DND-41 (cell line): ENCODE data around the gene CCDC60.

Source experiments
- ATAC-seq: fragments of 200-7000 bp; cut with Tn5 transposase; 3 replicates; pipeline ENCODE4 v1.9.1; 2021; ENCODE audit warnings: low read depth; ENCODE audit not compliant: insufficient read depth
- DNase-seq: peaks from one replicate; pipeline ENCODE4 v3.0.0-alpha.2; 2020
- H2AFZ ChIP-seq: 2 replicates; pipeline ENCODE4 v1.6.0; 2012; ENCODE audit warnings: low read depth, low read length
- H3K27ac ChIP-seq: 2 replicates; pipeline ENCODE4 v1.5.1; 2012; ENCODE audit warnings: low read length, inconsistent platforms
- H3K27me3 ChIP-seq: fragments of 200-600 bp; sonication (generic); 2 replicates; pipeline ENCODE4 v1.6.0; 2012; ENCODE audit warnings: low read length, mild to moderate bottlenecking, inconsistent platforms; ENCODE audit not compliant: insufficient read depth, poor library complexity
- H3K36me3 ChIP-seq: 2 replicates; pipeline ENCODE4 v1.5.1; 2012; ENCODE audit warnings: low read length, inconsistent platforms; ENCODE audit not compliant: insufficient read depth
- H3K4me1 ChIP-seq: 2 replicates; pipeline ENCODE4 v1.5.1; 2012; ENCODE audit warnings: mild to moderate bottlenecking, low read length; ENCODE audit not compliant: insufficient read depth
- H3K4me2 ChIP-seq: 2 replicates; pipeline ENCODE4 v1.6.0; 2012; ENCODE audit warnings: mild to moderate bottlenecking, moderate library complexity, low read length, inconsistent platforms; ENCODE audit not compliant: insufficient read depth
- H3K4me3 ChIP-seq, 2 experiments: fragments of 200-600 bp in 1 of 2; shearing (Covaris generic) in 1 of 2; 2 replicates each; pipeline ENCODE4 v1.5.1; 2012 to 2016; ENCODE audit warnings: inconsistent platforms in 2 of 2, low read length in 2 of 2, mild to moderate bottlenecking in 2 of 2, low read depth in 1 of 2, moderate library complexity in 1 of 2
- H3K79me2 ChIP-seq: 2 replicates; pipeline ENCODE4 v1.6.0; 2012; ENCODE audit warnings: low read length, inconsistent platforms; ENCODE audit not compliant: insufficient read depth
- H3K9ac ChIP-seq: 2 replicates; pipeline ENCODE4 v1.6.0; 2012; ENCODE audit warnings: low read depth, mild to moderate bottlenecking, inconsistent platforms, low read length, moderate library complexity
- H3K9me3 ChIP-seq: 2 replicates; pipeline ENCODE4 v1.5.1; 2012; ENCODE audit warnings: low read length, moderate library complexity, mild to moderate bottlenecking, inconsistent platforms; ENCODE audit not compliant: insufficient read depth, severe bottlenecking
- H4K20me1 ChIP-seq: 2 replicates; pipeline ENCODE4 v1.6.0; 2012; ENCODE audit warnings: low read length; ENCODE audit not compliant: insufficient read depth
- CTCF ChIP-seq: IDR thresholded peaks from 2 replicates; pipeline ENCODE4 v1.5.1; 2012; ENCODE audit warnings: borderline replicate concordance, low read length, moderate library complexity, mild to moderate bottlenecking; ENCODE audit not compliant: poor library complexity, severe bottlenecking; ENCODE audit errors: extremely low read depth
- EZH2 ChIP-seq: IDR thresholded peaks from 3 replicates; pipeline ENCODE4 v1.6.1; 2012; ENCODE audit warnings: borderline replicate concordance, low read depth, mild to moderate bottlenecking, moderate library complexity, low read length, inconsistent platforms; ENCODE audit not compliant: severe bottlenecking

Gene CCDC60

GRCh38 chr12:119480551-119480950, 146.0 kb downstream of the CCDC60 start:
- no peaks in the 10 kb centered on the region for H3K27me3 ChIP-seq
- TF ChIP-seq CTCF (no peak), EZH2 (no peak)
- no peak for DNase-seq
- no peak overlapping the region for H2AFZ ChIP-seq
- no peaks in the 10 kb centered on the region for H4K20me1 ChIP-seq
- no peak overlapping the region for H3K9ac ChIP-seq
- H3K9me3 ChIP-seq, result no peaks in the 10 kb centered on the region
- H3K4me3 ChIP-seq, result no peak overlapping the region
- H3K4me2 ChIP-seq, result no peak overlapping the region
- no peak overlapping the region for H3K27ac ChIP-seq
- no peaks in the 10 kb centered on the region for H3K79me2 ChIP-seq
- no peaks in the 10 kb centered on the region for H3K4me1 ChIP-seq
- H3K36me3 ChIP-seq, result no peaks in the 10 kb centered on the region
- no peak for ATAC-seq

GRCh38 chr12:119486599-119487154, 152.1 kb downstream of the CCDC60 start:
- no peak overlapping the region for H3K4me2 ChIP-seq
- no peaks in the 10 kb centered on the region for H3K79me2 ChIP-seq
- ATAC-seq (no peak), DNase-seq (no peak)
- no peaks in the 10 kb centered on the region for H3K27me3 ChIP-seq
- H3K9ac ChIP-seq, result no peak overlapping the region
- H3K9me3 ChIP-seq, result no peaks in the 10 kb centered on the region
- TF ChIP-seq CTCF, result no peak
- no peak for TF ChIP-seq EZH2
- H3K4me3 ChIP-seq, result no peak overlapping the region
- no peak overlapping the region for H3K27ac ChIP-seq
- no peak overlapping the region for H2AFZ ChIP-seq
- no peaks in the 10 kb centered on the region for H3K4me1 ChIP-seq
- no peaks in the 10 kb centered on the region for H4K20me1 ChIP-seq
- H3K36me3 ChIP-seq, result no peaks in the 10 kb centered on the region

GRCh38 chr12:119491814-119492213, 157.3 kb downstream of the CCDC60 start:
- no peak overlapping the region for H3K27ac ChIP-seq
- no peaks in the 10 kb centered on the region for H3K79me2 ChIP-seq
- H3K9ac ChIP-seq, result no peak overlapping the region
- no peak overlapping the region for H3K4me3 ChIP-seq
- no peaks in the 10 kb centered on the region for H3K36me3 ChIP-seq
- no peak overlapping the region for H3K4me2 ChIP-seq
- DNase-seq (no peak), ATAC-seq (no peak)
- H4K20me1 ChIP-seq, result no peaks in the 10 kb centered on the region
- H3K4me1 ChIP-seq, result no peaks in the 10 kb centered on the region
- no peak overlapping the region for H2AFZ ChIP-seq
- no peaks in the 10 kb centered on the region for H3K9me3 ChIP-seq
- no peak for TF ChIP-seq CTCF
- peaks cover 18% of the 10 kb centered on the region for H3K27me3 ChIP-seq

- Histone ChIP-seq H3K79me2 (no peaks in the 10 kb centered on the region), H3K4me1 (no peaks in the 10 kb centered on the region), H3K36me3 (no peaks in the 10 kb centered on the region), H3K9me3 (no peaks in the 10 kb centered on the region), H3K9ac (no peak overlapping the region), H3K4me2 (no peak overlapping the region), H2AFZ (no peak overlapping the region), H4K20me1 (no peaks in the 10 kb centered on the region), H3K4me3 (no peak overlapping the region), H3K27ac (no peak overlapping the region), H3K27me3 (peaks cover 24% of the 10 kb centered on the region)
- DNase-seq, result no peak
- TF ChIP-seq EZH2, result no peak
- no peak for TF ChIP-seq CTCF
- no peak for ATAC-seq
These were observed 165.7 kb downstream of the CCDC60 start for GRCh38 chr12:119500209-119500608.
